ENCODE data around the gene RELN. TPM values are rescaled to one million over a fixed set of nuclear protein-coding genes. Genes with fewer than 3 reads are reported as not detected.

The RELN gene
- total RNA-seq, 1 donor: under 0.01 TPM

- no peak overlapping the region for H3K4me3 ChIP-seq (ENCODE audit: low read depth, low read length)
- no peak for TF ChIP-seq CTCF (IDR thresholded peaks at IDR 0.05; ENCODE audit: insufficient read depth, low read depth, low read length)
- no peak for DNase-seq (ENCODE audit: low read depth)
These were observed 284.8 kb downstream of the RELN start for GRCh38 chr7:103704701-103705100.

GRCh38 chr7:103702982-103703381 lies 286.5 kb downstream of the RELN start:
- TF ChIP-seq CTCF (IDR thresholded peaks at IDR 0.05; ENCODE audit: insufficient read depth, low read depth, low read length): no peak
- no peak for DNase-seq (ENCODE audit: low read depth)
- no peak overlapping the region for H3K4me3 ChIP-seq (ENCODE audit: low read depth, low read length)

DNA sequence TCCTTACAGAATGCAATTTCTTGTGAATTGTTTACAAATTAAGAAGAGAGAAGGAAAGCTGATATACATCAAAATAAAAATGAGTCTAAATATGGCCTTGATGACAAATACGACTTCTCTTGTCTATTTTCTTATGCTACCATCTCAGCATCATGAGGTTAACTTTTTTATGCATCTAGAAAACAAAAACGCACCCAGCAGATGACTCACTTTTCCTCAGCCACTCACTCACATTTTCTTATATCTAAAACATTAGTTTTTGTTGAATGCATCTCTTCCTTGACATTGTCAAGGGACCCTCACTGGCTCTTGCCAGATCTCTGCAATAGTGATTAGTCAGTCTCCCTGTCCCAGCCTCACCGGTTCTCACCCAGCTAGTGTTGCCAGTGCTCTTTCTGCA lies 287.0 kb downstream of the RELN start:
- DNase-seq (ENCODE audit: low read depth): no peak

GRCh38 chr7:103699032-103699431 lies 290.4 kb downstream of the RELN start:
- DNase-seq (ENCODE audit: low read depth): no peak
- no peak for TF ChIP-seq CTCF (IDR thresholded peaks at IDR 0.05; ENCODE audit: insufficient read depth, low read depth, low read length)
- no peak overlapping the region for H3K4me3 ChIP-seq (ENCODE audit: low read depth, low read length)

More for the DNA sequence above, 287.0 kb downstream of the RELN start:
- H3K4me3 ChIP-seq (ENCODE audit: low read depth, low read length): no peak overlapping the region
- TF ChIP-seq CTCF (IDR thresholded peaks at IDR 0.05; ENCODE audit: insufficient read depth, low read depth, low read length): no peak

GRCh38 chr7:103698064-103698463 lies 291.4 kb downstream of the RELN start:
- no peak for DNase-seq (ENCODE audit: low read depth)
- TF ChIP-seq CTCF (IDR thresholded peaks at IDR 0.05; ENCODE audit: insufficient read depth, low read depth, low read length): no peak
- H3K4me3 ChIP-seq (ENCODE audit: low read depth, low read length): no peak overlapping the region

DNA sequence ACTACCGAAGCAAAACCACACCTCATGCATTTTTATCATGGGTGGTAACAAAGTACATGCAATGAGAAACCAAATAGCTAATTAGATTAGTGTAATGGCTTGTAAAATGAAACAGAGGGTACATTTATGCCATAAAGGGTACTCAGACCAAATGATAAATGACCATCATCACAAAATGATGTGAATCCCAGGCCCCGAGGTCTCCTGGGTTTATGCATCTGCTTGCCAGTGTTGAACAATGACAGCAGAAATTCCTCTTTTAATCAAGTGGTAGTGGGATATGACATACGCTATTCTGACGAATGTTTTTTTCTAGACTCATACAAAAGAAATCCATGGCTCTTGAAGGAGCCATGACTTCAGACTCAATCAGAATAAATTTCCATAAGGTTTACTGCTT lies 293.9 kb downstream of the RELN start:
- no peak for DNase-seq (ENCODE audit: low read depth)
- no peak overlapping the region for H3K4me3 ChIP-seq (ENCODE audit: low read depth, low read length)
- no peak for TF ChIP-seq CTCF (IDR thresholded peaks at IDR 0.05; ENCODE audit: insufficient read depth, low read depth, low read length)

GRCh38 chr7:103694304-103694703 lies 295.2 kb downstream of the RELN start:
- no peak for TF ChIP-seq CTCF (IDR thresholded peaks at IDR 0.05; ENCODE audit: insufficient read depth, low read depth, low read length)
- DNase-seq (ENCODE audit: low read depth): no peak
- H3K4me3 ChIP-seq (ENCODE audit: low read depth, low read length): no peak overlapping the region

All from fibroblast of villous mesenchyme (primary cell).